GM13977 (cell line): ENCODE results near the gene PRSS53.

ENCODE experiments used
- DNase-seq: peaks from one replicate; pipeline ENCODE4 v3.0.0; 2012; ENCODE audit warnings: low spot score
- CTCF ChIP-seq: IDR thresholded peaks from 2 replicates; pipeline ENCODE4 v1.5.1; 2012; ENCODE audit warnings: mild to moderate bottlenecking, control low read depth; ENCODE audit not compliant: insufficient read depth; ENCODE audit errors: extremely low read depth, missing control alignments
- in situ Hi-C: fragments of 300-500 bp; cut with MboI; formaldehyde crosslinking; loops from one replicate; pipeline ENCODE4 v1.12.0; 2022; ENCODE audit warnings: low sequenced_read_pairs, low pct_unique_long_range_greater_than_20kb, mixed read lengths, inconsistent platforms; ENCODE audit not compliant: unreplicated experiment

Gene PRSS53

GRCh38 chr16:31133046-31133501, 44.3 kb upstream of the PRSS53 start:
- in situ Hi-C loops: no loop called here
- no peak for TF ChIP-seq CTCF
- DNase-seq: no peak

GRCh38 chr16:31132303-31132979, 43.7 kb upstream of the PRSS53 start:
- no peak for DNase-seq
- TF ChIP-seq CTCF: no peak
- in situ Hi-C loops: no loop called here

GRCh38 chr16:31131841-31132271, 43.1 kb upstream of the PRSS53 start:
- no peak for TF ChIP-seq CTCF
- in situ Hi-C loops: no loop called here
- no peak for DNase-seq

GRCh38 chr16:31131416-31131815, 42.7 kb upstream of the PRSS53 start:
- in situ Hi-C loops: no loop called here
- no peak for TF ChIP-seq CTCF
- no peak for DNase-seq

- no peak for TF ChIP-seq CTCF
- in situ Hi-C loops: no loop called here
- DNase-seq: no peak
Observed at GRCh38 chr16:31130899-31131298, 42.2 kb upstream of the PRSS53 start.

- no peak for TF ChIP-seq CTCF
- in situ Hi-C loops: no loop called here
- no peak for DNase-seq
Observed at GRCh38 chr16:31130336-31130891, 41.7 kb upstream of the PRSS53 start.
